GM21447 (cell line): ENCODE data around the gene KCTD17.

Experiments used
- ATAC-seq: cut with Tn5 transposase; IDR thresholded peaks from one replicate; pipeline ENCODE4 v1.9.1; 2021; ENCODE audit not compliant: unreplicated experiment

The KCTD17 gene

GRCh38 chr22:37020192-37020479 is 31.4 kb upstream of the KCTD17 start:
- no peak for ATAC-seq

GRCh38 chr22:37021041-37021440 is 30.5 kb upstream of the KCTD17 start:
- no peak for ATAC-seq

GRCh38 chr22:37021710-37022482 is 29.6 kb upstream of the KCTD17 start:
- no peak for ATAC-seq

GRCh38 chr22:37022483-37023337 is 28.8 kb upstream of the KCTD17 start:
- ATAC-seq = no peak

- no peak for ATAC-seq
Observed at GRCh38 chr22:37023743-37024338, 27.7 kb upstream of the KCTD17 start.

- no peak for ATAC-seq
Observed at GRCh38 chr22:37024339-37025157, 27.0 kb upstream of the KCTD17 start.

GRCh38 chr22:37025500-37026070 is 26.0 kb upstream of the KCTD17 start:
- ATAC-seq = no peak

GRCh38 chr22:37026325-37026724 is 25.2 kb upstream of the KCTD17 start:
- no peak for ATAC-seq

- no peak for ATAC-seq
Observed at GRCh38 chr22:37027556-37027955, 24.0 kb upstream of the KCTD17 start.

- no peak for ATAC-seq
Observed at GRCh38 chr22:37028692-37029674, 22.6 kb upstream of the KCTD17 start.

GRCh38 chr22:37030560-37031281 is 20.8 kb upstream of the KCTD17 start:
- no peak for ATAC-seq

- ATAC-seq = no peak
Observed at GRCh38 chr22:37032134-37032534, 19.4 kb upstream of the KCTD17 start.

- no peak for ATAC-seq
Observed at GRCh38 chr22:37032535-37033460, 18.7 kb upstream of the KCTD17 start.

- ATAC-seq = no peak
Observed at GRCh38 chr22:37033605-37034430, 17.7 kb upstream of the KCTD17 start.

GRCh38 chr22:37036655-37037377 is 14.7 kb upstream of the KCTD17 start:
- no peak for ATAC-seq

GRCh38 chr22:37037669-37038068 is 13.9 kb upstream of the KCTD17 start:
- no peak for ATAC-seq
